ENCODE results near the gene FUT3.

DNA sequence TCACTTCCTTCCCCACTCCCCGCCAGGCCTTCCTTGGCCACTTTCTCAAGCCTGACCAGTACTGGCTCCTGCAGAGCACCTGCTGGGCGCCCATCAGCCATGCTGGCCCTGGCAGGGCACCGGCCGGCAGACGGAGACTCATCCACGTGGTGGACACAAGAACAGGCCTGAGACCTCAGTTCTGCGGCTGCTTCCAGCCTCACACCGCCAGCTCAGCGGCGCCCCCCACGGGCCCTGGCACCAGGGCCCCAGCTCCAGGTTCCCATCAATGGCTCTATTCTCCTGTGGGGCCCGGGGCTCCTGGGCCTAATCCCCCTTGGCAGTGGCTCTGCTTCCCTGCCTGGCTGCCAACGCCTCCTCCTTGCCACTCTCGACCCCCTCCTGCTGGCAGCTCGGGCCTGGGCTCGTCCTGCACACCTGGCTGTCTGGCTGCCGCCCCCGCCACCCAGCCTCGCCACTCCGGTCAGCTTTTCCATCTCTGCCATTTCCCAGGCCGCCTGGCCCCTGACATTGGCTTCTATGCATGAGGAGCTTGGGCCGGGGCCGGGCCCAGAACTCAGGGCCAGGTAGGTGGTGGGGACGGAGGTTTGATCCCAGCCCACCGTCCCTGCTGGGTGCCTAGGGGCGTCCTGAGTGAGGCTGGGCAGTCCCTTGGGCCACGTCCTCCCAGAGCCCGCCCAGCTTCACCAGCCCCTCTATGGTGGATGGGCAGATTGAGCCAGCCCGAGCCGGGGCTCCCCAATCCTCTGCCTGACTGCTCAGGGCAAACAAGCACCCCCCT, 46.1 kb upstream of the FUT3 start:
- TF ChIP-seq, protein P1, sequence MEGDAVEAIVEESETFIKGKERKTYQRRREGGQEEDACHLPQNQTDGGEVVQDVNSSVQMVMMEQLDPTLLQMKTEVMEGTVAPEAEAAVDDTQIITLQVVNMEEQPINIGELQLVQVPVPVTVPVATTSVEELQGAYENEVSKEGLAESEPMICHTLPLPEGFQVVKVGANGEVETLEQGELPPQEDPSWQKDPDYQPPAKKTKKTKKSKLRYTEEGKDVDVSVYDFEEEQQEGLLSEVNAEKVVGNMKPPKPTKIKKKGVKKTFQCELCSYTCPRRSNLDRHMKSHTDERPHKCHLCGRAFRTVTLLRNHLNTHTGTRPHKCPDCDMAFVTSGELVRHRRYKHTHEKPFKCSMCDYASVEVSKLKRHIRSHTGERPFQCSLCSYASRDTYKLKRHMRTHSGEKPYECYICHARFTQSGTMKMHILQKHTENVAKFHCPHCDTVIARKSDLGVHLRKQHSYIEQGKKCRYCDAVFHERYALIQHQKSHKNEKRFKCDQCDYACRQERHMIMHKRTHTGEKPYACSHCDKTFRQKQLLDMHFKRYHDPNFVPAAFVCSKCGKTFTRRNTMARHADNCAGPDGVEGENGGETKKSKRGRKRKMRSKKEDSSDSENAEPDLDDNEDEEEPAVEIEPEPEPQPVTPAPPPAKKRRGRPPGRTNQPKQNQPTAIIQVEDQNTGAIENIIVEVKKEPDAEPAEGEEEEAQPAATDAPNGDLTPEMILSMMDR (IDR thresholded peaks at IDR 0.05), result no peak
- no peak for TF ChIP-seq POLR2A (IDR thresholded peaks at IDR 0.05)

All from lower leg skin (tissue), 3 donors.